Osteocyte (in vitro differentiated cells): ENCODE data around the gene THOC5. TPM values are rescaled to one million over a fixed set of nuclear protein-coding genes. Genes with fewer than 3 reads are reported as not detected.
"Not testable (repeated sequence)": the region's sequence is repeated elsewhere in the genome, so short reads cannot be mapped to it uniquely, and the experiment has no call there.

Source experiments
- DNase-seq: peaks from one replicate; pipeline ENCODE4 v3.0.0; 2021; ENCODE audit warnings: mixed read lengths; ENCODE audit not compliant: unreplicated experiment; ENCODE audit errors: extremely low spot score
- H3K27ac Mint-ChIP-seq: one replicate; pipeline ENCODE4 v1.8.0; 2021; ENCODE audit warnings: mild to moderate bottlenecking, mixed read lengths; ENCODE audit not compliant: unreplicated experiment
- H3K27me3 Mint-ChIP-seq: one replicate; pipeline ENCODE4 v1.8.0; 2021; ENCODE audit warnings: mixed read lengths; ENCODE audit not compliant: unreplicated experiment
- H3K36me3 Mint-ChIP-seq: one replicate; pipeline ENCODE4 v1.8.0; 2021; ENCODE audit warnings: mixed read lengths; ENCODE audit not compliant: unreplicated experiment
- H3K4me1 Mint-ChIP-seq: one replicate; pipeline ENCODE4 v1.8.0; 2021; ENCODE audit warnings: mixed read lengths; ENCODE audit not compliant: unreplicated experiment
- H3K4me3 Mint-ChIP-seq: one replicate; pipeline ENCODE4 v1.8.0; 2021; ENCODE audit warnings: mild to moderate bottlenecking, moderate library complexity, mixed read lengths; ENCODE audit not compliant: unreplicated experiment
- H3K9me3 Mint-ChIP-seq: one replicate; pipeline ENCODE4 v1.8.0; 2021; ENCODE audit warnings: mixed read lengths; ENCODE audit not compliant: unreplicated experiment
- total RNA-seq: library from RNA; stranded (reverse); gene quantifications from 2 replicates; pipeline ENCODE4 v1.2.1, GENCODE V29; 2021
- TF ChIP-seq, protein P1 (sequence below): fragments of 200-600 bp; sonication (generic); IDR thresholded peaks from 2 replicates; pipeline ENCODE4 v1.5.0; 2021; ENCODE audit warnings: antibody characterized with exemption, mild to moderate bottlenecking, moderate library complexity

Gene THOC5
- total RNA-seq, 1 donor from 2014 or later: 60.0 TPM

DNA sequence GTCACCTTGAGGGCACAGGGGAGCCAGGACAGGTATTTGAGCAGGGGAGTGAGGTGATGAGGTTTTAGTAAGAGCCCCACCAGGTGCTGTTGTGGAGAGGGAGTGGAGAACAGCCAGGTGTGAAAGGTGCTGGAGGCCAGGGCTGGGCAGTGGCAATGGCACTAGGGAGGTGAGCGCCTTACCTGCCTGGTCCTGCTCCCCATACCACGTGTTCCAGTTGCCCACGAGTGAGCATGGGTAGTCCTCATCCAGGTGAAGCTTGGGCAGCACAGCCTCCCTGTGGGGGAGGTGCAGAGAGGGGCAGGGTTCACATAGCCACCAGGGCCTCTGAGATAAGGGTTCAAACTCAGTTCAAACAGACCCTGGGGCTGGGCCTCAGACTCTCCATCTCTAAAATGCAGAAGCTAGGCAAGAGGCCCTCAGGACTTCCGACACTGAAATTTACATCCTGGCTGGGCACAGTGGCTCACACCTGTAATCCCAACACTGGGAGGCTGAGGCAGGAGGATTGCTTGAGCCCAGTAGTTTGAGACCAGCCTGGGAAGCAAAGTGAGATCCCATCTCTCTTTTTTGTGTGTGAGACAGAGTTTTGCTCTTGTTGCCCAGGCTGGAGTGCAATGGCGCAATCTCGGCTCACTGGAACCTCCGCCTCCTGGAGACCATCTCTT lies 15.6 kb upstream of the THOC5 start:
- TF ChIP-seq, protein P1, sequence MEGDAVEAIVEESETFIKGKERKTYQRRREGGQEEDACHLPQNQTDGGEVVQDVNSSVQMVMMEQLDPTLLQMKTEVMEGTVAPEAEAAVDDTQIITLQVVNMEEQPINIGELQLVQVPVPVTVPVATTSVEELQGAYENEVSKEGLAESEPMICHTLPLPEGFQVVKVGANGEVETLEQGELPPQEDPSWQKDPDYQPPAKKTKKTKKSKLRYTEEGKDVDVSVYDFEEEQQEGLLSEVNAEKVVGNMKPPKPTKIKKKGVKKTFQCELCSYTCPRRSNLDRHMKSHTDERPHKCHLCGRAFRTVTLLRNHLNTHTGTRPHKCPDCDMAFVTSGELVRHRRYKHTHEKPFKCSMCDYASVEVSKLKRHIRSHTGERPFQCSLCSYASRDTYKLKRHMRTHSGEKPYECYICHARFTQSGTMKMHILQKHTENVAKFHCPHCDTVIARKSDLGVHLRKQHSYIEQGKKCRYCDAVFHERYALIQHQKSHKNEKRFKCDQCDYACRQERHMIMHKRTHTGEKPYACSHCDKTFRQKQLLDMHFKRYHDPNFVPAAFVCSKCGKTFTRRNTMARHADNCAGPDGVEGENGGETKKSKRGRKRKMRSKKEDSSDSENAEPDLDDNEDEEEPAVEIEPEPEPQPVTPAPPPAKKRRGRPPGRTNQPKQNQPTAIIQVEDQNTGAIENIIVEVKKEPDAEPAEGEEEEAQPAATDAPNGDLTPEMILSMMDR: no peak
- Mint-ChIP-seq H3K4me3 (no peak overlapping the region), H3K36me3 (peaks cover 12% of the 10 kb centered on the region), H3K9me3 (no peaks in the 10 kb centered on the region), H3K27me3 (no peaks in the 10 kb centered on the region), H3K27ac (no peak overlapping the region), H3K4me1 (no peaks in the 10 kb centered on the region)
- DNase-seq: no peak

DNA sequence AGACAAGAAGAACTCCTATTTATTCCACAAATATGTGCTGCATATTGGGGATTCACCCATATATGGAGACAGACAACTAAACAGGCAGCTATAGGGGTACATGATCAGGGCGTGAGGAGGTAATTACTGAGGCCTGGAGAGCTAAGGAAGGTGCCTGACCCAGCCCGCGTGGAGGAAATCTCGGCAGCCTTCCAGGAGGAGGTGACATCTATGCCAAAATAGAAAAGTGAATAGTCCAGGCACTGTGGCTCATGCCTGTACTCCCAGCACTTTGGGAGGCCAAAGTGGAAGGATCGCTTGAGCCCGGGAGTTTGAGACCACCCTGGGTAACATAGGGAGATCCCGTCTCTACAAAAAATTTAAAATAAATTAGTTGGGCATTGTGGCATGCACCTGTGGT lies 13.8 kb upstream of the THOC5 start:
- Mint-ChIP-seq H3K27me3 (no peaks in the 10 kb centered on the region), H3K36me3 (peaks cover 13% of the 10 kb centered on the region), H3K4me1 (no peaks in the 10 kb centered on the region), H3K4me3 (no peak overlapping the region), H3K27ac (no peak overlapping the region), H3K9me3 (no peaks in the 10 kb centered on the region)
- TF ChIP-seq, protein P1: no peak
- no peak for DNase-seq

DNA sequence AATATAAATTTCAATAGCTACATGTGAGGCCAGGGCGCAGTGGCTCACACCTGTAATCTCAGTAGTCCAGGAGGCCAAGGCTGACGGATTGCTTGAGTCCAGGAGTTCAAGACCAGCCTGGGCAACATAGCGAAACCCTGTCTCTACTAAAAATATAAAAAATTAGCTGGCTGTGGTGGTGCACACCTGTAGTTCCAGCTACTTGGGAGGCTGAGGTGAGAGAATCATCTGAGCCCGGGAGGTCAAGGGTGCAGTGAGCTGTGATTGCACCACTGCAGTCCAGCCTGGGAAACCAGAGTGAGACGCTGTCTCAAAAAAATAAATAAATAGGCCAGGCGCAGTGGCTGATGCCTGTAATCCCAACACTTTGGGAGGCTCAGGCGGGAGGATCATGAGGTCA lies 13.0 kb upstream of the THOC5 start:
- peaks cover 15% of the 10 kb centered on the region for H3K36me3 Mint-ChIP-seq
- not testable (repeated sequence) for H3K4me1 Mint-ChIP-seq, H3K4me3 Mint-ChIP-seq, DNase-seq, H3K9me3 Mint-ChIP-seq, H3K27ac Mint-ChIP-seq, H3K27me3 Mint-ChIP-seq

GRCh38 chr22:29563652-29564460 lies 10.3 kb upstream of the THOC5 start:
- TF ChIP-seq, protein P1: no peak
- Mint-ChIP-seq H3K36me3 (peaks cover 21% of the 10 kb centered on the region), H3K27ac (no peak overlapping the region)

GRCh38 chr22:29559853-29560252 lies 6.3 kb upstream of the THOC5 start:
- Mint-ChIP-seq H3K4me3 (no peak overlapping the region), H3K4me1 (peaks cover 3% of the 10 kb centered on the region), H3K27ac (no peak overlapping the region), H3K9me3 (no peaks in the 10 kb centered on the region), H3K36me3 (peaks cover 29% of the 10 kb centered on the region), H3K27me3 (no peaks in the 10 kb centered on the region)
- no peak for DNase-seq
- TF ChIP-seq, protein P1: no peak

More at GRCh38 chr22:29563652-29564460, 10.3 kb upstream of the THOC5 start:
- H3K27me3 Mint-ChIP-seq: no peaks in the 10 kb centered on the region
- H3K4me3 Mint-ChIP-seq: no peak overlapping the region
- H3K4me1 Mint-ChIP-seq: no peaks in the 10 kb centered on the region
- no peaks in the 10 kb centered on the region for H3K9me3 Mint-ChIP-seq
- no peak for DNase-seq
